Esophagus (tissue), 2 donors: Measurements from ENCODE around the gene UBQLN1. TPM values are rescaled to one million over a fixed set of nuclear protein-coding genes. Genes with fewer than 3 reads are reported as not detected.

Source experiments
- polyA plus RNA-seq, 2 donors: library from polyadenylated mRNA; stranded (reverse); fragments of 200-250 nt; gene quantifications; one replicate each; pipeline ENCODE4 v1.2.3, GENCODE V29; 2013
- donor health status: healthy with polysubstance abuse.
- donor health status: Bipolar disorder and iron deficiency.

UBQLN1 gene
- polyA plus RNA-seq, 2 donors = 26.1 to 35.8 TPM

Other genes with a start within 250 kb of the UBQLN1 start
- gene FRMD3, start 169.6 kb downstream of the UBQLN1 start, polyA plus RNA-seq = under 1 TPM; 0.20 to 0.26 TPM
- gene IDNK, start 84.8 kb downstream of the UBQLN1 start, polyA plus RNA-seq = 1 to 10 TPM; 6.3 to 8.1 TPM
- 1 to 10 TPM; 2.3 to 4.0 TPM for gene GKAP1, start 109.8 kb upstream of the UBQLN1 start, polyA plus RNA-seq
- gene KIF27, start 213.5 kb upstream of the UBQLN1 start, polyA plus RNA-seq = 1 to 10 TPM in 1 of 2 donors, under 1 TPM in 1; 0.76 to 1.2 TPM